Astrocyte of the hippocampus (primary cell): Measurements from ENCODE around the gene RNF213.
A peak's percentile ranks its signal among the peaks of the same experiment; 100 is the strongest.
"Not testable (repeated sequence)": the region's sequence is repeated elsewhere in the genome, so short reads cannot be mapped to it uniquely, and the experiment has no call there.

ENCODE experiments used
- DNase-seq: peaks from one replicate; pipeline ENCODE4 v3.0.0; 2011; ENCODE audit warnings: low read depth, low spot score

RNF213 gene

GRCh38 chr17:80268427-80268826, 7.8 kb downstream of the RNF213 start:
- DNase-seq: no peak

- no peak for DNase-seq
Measured at GRCh38 chr17:80269405-80269807, 8.8 kb downstream of the RNF213 start.

GRCh38 chr17:80270104-80270503, 9.5 kb downstream of the RNF213 start:
- DNase-seq: peak; percentile 59

GRCh38 chr17:80270836-80271235, 10.2 kb downstream of the RNF213 start:
- peak; percentile 37 for DNase-seq

GRCh38 chr17:80272366-80272765, 11.7 kb downstream of the RNF213 start:
- no peak for DNase-seq

GRCh38 chr17:80274331-80274730, 13.7 kb downstream of the RNF213 start:
- no peak for DNase-seq

GRCh38 chr17:80274871-80275449, 14.3 kb downstream of the RNF213 start:
- no peak for DNase-seq

GRCh38 chr17:80275857-80276256, 15.2 kb downstream of the RNF213 start:
- not testable (repeated sequence) for DNase-seq

- DNase-seq: no peak
Measured at GRCh38 chr17:80277751-80278671, 17.4 kb downstream of the RNF213 start.

GRCh38 chr17:80279895-80280294, 19.2 kb downstream of the RNF213 start:
- peak; percentile 95 for DNase-seq

- DNase-seq: no peak
Measured at GRCh38 chr17:80281516-80281915, 20.9 kb downstream of the RNF213 start.

- no peak for DNase-seq
Measured at GRCh38 chr17:80283116-80283852, 22.6 kb downstream of the RNF213 start.

GRCh38 chr17:80284631-80285030, 24.0 kb downstream of the RNF213 start:
- DNase-seq: no peak

GRCh38 chr17:80285237-80285920, 24.7 kb downstream of the RNF213 start:
- no peak for DNase-seq

- DNase-seq: no peak
Measured at GRCh38 chr17:80286638-80286960, 25.9 kb downstream of the RNF213 start.

- DNase-seq: no peak
Measured at GRCh38 chr17:80287038-80287437, 26.4 kb downstream of the RNF213 start.

- no peak for DNase-seq
Measured at GRCh38 chr17:80287806-80288567, 27.3 kb downstream of the RNF213 start.

- no peak for DNase-seq
Measured at GRCh38 chr17:80289616-80290015, 29.0 kb downstream of the RNF213 start.

GRCh38 chr17:80290156-80290555, 29.5 kb downstream of the RNF213 start:
- no peak for DNase-seq

GRCh38 chr17:80291260-80291659, 30.6 kb downstream of the RNF213 start:
- no peak for DNase-seq
